ENCODE measurements around the gene ROCK2.
A peak's percentile ranks its signal among the peaks of the same experiment; 100 is the strongest.
"Not testable (repeated sequence)": the region's sequence is repeated elsewhere in the genome, so short reads cannot be mapped to it uniquely, and the experiment has no call there.

Gene ROCK2

DNA sequence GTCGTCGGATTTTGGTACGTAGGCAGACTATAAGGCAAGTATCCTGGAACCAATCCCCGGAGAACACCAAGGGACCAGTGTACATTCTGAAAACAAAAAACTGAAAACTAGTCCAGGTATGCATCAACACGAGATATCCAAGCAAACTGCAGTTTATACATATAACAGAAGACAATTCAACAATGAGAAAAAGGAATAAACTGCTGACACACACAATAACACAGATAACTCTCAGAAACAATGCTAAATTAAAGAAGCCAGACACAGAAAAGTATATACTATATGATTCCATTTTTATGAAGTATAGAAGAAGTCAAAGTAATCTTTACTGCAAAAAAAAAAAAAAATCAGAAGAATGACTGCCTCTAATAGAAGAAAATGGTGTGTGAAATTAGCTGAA, 5.9 kb downstream of the ROCK2 start:
- DNase-seq: no peak

DNA sequence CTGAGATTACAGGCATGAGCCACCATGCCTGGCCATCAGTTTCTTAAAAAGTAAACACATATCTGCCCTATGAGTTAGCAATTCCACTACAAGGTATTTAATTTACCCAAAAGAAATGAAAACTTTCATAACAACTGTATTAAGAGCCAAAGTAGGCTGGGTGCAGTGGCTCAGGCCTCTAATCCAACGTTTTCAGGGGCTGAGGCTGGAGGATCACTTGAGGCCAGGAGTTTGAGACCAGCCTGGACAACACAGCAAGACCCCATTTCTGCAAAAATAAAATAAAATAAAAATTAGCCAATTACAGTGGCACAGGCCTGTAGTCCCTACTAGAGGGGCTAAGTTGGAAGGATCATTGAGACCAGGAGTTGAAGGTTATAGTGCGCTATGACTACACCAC, 6.5 kb downstream of the ROCK2 start:
- no peak for DNase-seq

DNA sequence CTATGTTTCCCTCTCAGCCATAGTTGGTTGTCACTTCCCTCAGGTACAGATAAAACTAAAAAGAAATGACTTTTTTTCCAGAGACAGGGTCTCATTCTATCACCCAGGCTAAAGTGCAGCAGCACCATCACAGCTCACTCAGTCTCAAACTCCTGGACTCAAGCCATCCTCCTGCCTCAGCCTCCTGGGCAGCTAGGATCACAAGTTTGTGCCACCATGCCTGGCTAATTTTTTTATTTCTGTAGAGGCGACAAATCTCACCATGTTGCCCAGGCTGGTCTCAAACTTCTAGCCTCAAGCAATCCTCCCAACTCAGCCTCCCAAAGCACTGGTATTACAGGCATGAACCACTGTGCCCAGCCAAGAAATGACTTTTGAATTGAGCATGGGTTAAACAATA, 8.2 kb downstream of the ROCK2 start:
- DNase-seq: no peak

DNA sequence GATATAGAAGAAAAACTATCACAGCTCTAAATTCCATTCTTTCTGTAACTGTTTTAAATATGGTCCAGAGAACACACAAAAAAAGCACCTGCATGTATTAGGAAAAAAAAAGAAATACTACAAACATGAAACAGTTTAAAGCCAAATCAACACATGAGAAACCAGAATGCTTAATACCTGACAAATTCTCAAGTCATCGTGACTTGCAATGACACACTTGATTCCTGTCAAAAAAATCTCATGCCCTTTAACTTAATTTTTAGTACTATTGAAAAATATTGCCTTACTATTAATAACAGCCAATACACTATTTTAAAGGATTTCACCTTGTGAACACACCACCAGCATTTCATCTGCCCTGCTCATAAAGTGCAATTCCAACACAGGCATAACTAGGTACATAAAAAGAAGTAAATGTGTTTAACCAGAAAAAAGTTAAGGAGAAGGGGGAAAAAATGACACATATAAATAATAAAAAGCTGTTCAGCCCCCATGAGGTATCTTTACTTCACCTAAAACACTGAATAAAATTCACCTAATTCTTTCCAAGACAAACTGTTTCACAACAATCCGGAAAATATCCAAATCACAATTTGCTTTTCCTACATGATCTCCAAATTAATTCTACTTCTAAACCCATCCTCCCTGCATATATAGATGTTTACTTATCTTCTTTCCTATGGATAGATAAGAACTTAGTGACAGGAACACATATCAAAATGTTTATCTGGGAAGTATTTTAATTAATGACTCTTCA, 10.8 kb downstream of the ROCK2 start:
- DNase-seq: no peak

DNA sequence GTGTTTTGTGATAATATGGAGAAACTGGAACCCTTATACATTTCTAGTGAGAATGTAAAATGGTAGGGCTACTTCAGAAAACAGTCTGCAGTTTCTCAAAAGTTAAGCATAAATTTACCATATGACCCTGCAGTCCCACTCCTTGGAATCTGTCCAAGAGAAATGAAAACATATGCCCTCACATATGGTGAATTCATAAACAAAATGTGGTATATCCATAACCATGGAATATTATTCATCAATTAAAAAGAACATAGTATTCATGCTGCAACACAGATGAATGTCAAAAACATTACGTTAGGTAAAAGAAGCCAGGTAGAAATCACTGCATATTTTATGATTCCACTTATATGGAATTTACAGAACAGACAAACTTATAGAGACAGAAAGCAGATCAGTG, 11.8 kb downstream of the ROCK2 start:
- no peak for DNase-seq

DNA sequence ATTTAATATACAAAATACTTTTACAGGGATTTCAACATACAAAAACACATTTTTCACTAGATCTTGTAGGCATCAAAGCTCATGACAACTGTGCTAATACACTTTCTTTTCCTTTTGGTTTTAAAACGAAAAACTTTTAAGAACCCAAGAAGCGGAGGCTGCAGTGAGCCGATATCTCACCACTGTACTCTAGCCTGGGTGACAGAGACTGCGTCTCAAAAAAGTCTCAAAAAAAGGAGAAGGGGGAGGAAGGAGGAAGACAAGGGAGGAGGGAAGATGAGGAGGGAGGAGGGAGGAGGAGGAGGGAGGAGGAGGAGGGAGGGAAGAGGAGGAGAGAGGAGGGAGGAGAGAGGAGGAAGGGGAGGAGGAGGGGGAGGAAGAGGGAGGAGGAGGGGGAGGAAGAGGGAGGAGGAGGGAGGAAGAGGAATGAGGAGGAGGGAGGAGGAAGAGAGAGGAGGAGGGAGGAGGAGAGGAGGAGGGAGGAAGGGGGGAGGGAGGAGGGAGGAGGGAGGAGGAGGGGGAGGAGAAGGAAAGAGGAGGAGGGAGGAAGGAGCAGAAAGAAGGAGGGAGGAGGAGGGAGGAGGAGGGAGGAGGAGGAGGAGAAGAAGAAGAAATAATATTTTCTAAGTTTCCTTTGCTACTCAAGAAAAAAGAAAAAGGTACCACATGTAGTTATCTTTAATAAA, 13.8 kb downstream of the ROCK2 start:
- peak; percentile 18 to 26 for DNase-seq

DNA sequence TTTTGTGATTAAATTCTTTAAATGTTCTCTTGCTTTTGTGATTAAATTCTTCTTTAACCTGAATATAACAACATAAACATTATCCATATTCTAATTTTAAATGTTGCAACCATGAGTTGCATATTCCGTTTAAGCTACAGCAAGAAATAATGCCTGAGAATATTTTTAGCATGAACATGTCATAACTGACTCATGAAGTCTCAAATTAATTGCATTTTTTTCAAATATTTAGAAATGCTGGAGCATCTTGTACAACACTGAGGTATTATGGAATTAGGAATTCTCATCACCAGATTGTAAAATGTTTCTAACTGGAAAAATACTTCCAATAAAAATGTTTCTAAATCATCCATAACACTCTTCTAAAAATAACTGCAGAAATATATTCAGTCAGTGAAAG, 14.7 kb downstream of the ROCK2 start:
- DNase-seq: no peak

DNA sequence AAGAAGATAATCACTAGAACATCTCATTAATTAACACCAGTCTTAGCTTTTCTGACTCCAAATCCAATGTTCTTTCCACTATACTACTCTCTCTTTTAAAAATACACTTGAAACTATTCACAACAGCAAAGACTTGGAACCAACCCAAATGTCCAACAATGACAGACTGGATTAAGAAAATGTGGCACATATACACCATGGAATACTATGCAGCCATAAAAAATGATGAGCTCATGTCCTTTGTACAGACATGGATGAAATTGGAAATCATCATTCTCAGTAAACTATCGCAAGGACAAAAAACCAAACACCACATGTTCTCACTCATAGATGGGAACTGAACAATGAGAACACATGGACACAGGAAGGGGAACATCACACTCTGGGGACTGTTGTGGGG, 15.9 kb downstream of the ROCK2 start:
- not testable (repeated sequence) for DNase-seq

DNA sequence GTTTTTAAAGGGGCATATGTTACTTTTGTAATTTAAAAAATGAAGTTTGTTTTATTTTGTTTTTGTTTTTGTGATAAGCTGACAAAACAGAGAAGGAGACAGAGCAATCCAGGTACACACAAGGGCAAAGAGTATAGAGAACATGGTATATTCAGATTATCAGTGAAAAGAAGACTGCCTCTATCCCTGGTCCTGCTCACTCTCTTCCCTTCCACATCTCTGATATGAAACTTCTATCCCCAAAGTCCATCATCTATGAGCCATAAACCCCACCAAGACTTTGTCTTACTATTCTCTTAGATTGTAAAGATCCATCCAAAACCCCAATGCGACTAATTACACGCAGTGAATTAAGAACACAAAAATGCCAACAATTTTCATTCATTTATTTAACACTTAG, 16.6 kb downstream of the ROCK2 start:
- DNase-seq: no peak

DNA sequence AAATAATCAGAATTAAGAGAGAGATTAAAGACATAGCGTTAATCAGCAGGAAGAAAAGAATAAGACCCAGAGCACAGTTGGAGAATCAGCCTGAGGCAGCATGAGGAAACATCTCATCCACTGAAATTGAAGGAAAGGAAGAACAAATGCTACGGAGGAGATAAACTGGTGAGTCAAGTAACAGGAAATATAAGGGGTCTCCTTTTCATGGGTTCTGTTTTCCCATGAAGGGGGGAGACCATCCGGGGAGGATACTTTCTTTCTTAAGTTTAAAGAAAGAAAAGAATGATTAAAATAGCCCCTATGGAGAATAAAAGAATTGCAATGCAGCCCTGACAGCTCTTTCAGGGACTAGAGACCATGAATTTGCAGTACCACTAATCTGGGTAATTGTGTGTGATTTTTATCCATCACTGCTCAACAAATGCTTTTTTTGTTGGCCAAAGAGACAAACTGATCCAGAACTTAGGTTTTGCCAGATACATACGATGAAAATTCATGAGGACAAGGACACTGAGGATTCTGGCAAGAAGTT, 17.7 kb downstream of the ROCK2 start:
- DNase-seq: no peak

DNA sequence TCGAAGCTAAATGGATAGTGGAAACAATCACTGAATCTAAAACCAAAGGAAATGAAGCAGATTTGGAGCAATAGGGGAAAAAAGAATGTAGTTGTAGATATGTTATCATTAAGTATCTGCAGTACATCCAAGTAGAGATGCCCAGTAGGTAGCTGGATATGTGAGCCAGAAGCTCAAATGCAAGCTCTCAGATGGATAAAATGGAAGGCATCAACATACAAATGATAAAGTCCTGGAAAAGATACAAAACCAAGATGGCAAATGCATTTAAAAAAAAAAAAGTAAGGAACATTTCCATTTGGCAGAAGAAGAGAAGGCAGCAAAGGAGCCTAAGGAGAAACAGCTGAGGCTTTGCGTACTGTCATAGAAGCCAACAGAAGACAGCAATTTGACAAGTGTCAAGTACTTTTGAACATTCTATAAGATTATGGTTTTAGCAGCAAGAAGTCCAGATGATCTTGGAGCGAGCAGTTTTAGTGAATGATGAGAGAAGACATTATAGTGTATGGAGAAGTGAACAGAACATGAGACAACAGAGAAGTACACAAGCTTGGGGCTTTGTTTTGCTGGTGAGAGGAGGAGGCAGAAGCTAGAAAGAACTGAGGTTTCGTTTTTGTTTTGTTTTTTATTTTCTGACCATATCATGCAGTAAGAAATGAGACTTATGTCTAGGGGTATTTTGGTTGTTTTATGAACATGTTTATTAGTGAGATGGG, 18.3 kb downstream of the ROCK2 start:
- DNase-seq: no peak

DNA sequence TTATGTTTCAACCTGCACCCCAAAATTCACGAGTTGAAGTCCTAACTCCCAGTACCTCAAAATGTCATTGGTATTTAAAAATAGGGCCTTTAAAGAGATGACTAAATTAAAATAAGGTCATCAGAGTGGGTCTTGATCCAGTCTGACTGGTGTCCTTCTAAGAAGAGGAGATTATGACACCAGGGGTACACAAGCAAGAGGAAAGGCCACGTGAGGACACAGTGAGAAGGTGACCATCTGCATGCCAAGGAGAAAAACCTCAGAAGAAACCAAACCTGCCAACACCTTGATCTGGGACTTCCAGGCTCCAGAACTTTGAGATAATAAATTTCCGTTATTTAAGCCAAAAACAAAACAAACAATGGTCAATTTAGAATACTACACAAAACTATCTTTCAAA, 22.6 kb downstream of the ROCK2 start:
- no peak for DNase-seq

DNA sequence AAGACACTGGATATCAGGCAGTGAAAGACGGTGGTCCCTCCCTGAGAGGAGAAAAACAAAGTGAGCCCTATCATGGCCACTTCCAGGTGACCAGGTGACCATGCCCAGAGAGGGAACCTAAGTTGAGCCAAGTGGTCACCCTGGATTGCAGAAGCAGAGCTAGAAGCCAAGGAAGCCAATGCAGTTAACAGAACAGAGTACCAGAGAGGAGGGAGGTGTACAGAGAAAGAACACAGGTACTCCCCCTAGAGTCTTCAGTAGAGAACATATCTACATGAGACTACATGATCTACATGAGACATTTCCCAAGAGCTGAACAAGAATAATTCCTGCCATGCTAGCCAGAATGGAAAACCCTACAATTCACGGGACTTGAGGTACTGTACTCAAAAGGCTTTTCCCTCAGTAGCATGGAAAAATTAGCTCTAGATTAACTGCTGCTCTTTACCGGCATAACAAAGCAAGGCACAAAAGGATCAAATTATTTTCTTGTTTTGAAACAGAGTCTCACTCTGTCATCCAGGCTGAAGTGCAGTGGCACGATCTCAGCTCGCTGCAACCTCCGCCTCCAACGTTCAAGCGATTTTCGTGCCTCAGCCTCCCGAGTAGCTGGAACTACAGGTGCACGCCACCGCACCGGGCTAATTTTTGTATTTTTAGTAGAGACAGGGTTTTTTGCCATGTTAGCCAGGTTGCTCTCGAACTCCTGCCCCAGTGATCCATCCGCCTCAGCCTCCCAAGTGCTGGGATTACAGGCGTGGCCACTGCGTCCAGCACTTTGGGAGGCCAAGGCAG, 23.5 kb downstream of the ROCK2 start:
- peak; percentile 47 to 71 for DNase-seq

DNA sequence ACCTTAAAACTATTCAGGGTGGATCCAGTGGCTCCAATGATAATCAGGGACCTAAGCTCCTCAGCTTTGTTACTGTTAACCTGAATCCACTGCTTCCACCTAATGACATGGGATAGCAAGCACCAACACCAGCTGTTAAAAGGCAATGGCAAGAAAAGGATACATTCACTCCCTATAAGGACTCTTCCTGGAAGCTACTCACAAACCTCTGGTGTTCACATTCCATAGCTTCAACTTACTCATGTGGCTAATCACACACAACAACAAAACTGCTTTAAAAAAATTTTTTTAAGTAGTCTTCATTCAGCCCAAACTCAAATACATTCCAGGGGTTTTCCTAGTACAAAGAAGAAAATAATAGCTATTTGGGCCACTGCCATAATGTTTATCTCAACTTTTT, 24.5 kb downstream of the ROCK2 start:
- no peak for DNase-seq

DNA sequence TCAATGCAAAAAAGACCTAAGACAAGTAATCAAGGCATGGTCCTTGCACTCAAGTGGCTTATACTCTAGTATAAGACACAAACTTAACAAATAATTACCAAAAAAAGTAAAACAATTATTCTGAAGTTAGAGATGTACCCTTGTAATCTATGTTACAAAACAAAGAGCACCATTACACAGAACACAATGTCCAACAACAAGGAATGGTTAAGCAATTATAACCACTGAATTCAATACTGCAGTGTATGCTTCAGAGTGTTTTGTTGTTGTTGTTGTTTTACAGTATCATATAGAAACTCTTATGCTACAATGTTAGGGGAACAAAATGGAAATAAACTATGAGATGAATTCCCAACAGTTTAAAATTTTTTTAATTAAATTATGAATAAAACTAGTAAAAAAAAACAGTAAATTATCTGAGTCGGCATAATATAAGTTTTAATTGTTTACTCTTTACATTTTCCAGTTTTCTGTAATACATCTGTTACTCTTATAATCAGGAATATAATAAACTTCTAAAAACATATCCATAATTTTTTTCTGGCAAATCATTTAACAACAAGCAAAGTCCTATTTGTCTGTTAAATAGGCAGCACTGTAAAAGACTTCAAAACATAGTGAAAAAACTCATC, 29.2 kb downstream of the ROCK2 start:
- no peak for DNase-seq

DNA sequence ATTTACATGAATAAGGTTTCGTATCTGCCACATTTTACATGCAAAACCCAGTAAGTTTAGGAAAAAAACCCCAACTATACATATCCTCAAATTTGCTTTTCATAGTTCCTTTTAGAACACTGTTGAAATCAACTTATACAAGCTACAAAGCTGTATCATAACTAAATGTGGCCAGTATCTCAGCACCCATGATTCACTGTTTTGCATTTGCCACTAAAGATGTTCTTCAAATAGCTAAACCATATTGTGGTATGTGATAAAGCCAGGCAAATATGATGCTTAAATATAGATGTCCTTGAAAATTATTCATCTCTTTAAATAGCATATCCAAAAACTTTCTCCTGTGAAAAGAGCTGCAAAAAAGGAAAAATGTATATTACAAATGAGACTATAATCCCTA, 29.9 kb downstream of the ROCK2 start:
- DNase-seq: no peak

DNA sequence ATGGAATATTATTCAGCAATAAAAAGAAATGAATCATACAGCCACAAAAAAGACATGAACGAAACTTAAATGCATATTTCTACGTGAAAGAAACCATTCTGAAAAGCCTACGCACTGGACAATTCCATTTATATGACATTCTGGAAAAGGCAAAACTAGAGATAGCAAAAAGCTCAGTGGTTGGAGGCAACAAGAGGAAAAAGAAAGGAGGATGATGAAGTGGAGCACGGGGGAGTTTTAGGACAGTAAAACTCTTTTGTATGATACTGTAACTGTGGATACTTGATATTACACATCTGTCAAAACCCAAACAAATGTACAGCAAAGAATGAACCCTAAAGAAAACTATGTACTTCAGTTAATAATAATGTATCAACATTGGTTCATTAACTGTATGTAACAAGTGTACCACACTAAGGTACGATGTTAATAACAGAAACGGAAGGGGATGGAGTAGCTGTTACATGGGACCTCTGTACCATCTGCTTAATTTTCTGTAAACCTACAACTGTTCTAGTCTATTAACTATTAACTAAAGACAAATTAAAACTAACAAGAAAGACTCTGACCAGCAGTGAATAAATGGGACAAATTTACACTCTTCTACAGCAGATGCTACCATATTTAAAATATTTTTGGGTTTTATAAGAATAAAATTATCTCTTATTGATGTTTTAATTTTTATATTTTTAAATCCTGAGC, 31.5 kb downstream of the ROCK2 start:
- DNase-seq: no peak

DNA sequence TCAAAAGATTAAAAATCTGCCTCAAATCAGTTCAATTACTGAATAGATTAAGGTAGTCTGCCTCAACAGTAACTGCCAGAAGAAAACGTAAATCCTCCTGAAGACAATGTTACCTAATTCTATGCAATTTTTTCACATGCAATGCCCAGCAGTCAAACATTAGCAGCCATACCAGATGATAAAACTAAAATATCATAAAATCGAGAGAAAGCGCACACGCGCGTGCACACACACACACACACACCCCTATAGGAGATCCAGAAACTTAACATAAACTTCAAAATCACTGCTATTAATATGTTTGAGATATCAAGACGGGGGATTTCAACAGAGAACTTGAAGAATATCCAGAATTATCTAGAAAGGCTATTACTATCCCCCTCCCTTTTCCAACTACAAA, 32.9 kb downstream of the ROCK2 start:
- DNase-seq: no peak

DNA sequence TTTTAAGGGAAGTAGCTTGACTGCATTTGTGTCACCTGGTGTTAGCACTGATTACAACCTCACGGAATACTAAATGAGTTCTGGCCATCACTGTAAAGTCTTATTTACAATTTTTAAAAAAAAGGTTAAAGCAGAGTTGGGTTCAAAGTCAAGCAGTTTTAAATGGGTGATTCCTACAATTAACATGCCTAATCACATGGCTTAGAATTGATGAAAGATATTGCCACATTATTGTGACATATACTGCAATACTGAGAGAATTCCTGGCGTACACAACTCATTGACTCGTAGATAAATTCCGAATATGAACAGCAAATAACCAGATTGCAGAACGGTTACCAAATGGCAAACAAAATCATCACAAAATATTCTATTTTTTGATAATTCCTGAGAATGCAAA, 34.2 kb downstream of the ROCK2 start:
- DNase-seq: no peak

DNA sequence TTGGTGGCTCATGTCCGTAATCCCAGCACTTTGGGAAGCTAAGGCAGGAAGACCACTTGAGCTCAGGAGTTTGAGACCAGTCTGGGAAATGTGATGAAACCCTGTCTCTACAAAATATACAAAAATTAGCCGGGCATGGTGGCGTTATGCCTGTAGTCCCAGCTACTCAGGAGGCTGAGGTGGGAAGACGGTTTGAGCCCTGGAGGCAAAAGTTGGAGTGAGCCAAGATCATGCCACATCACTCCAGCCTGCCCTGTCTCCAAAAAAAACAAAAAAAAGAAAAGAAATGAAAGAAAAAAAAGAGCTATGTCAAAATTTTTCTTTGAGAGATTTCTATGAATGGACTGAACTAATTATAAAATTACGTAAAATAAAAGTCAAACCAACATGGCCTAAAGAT, 34.7 kb downstream of the ROCK2 start:
- DNase-seq: no peak

DNA sequence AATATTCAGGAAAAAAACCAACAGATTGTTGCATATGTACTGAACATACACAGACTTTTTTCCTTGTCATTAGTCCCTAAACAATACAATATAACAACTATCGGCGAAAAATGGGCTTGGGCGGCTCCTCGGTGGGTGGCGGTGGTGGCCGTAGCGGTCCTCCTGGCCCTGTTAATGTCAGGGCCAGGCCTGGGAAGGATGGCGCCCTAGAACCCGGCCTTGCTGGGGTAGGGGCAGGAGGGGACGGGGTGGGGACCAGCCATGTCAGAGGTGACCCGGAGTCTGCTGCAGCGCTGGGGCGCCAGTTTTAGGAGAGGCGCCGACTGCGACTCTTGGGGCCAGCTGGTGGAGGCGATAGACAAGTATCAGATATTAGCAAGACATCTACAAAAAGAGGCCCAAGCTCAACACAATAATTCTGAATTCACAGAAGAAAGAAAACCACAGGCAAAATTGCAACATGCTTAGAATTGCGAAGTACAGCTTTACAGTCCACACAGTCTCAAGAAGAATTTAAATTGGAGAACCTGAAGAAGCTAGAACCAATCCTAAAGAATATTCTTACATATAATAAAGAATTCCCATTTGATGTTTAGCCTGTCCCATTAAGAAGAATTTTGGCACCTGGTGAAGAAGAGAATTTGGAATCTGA, 36.5 kb downstream of the ROCK2 start:
- no peak for DNase-seq
